Keratinocyte (primary cell): ENCODE results near the gene GTF2A1.

Experiments
- CTCF ChIP-seq, 3 experiments: IDR thresholded peaks in 1 of 3; conservative IDR thresholded peaks in 1 of 3; optimal IDR thresholded peaks in 1 of 3; 2 replicates in 2 of 3; 3 replicates in 1 of 3; pipeline versions ENCODE3 to v1.5.1; 2011; ENCODE audit warnings: low read length in 3 of 3, mild to moderate bottlenecking in 3 of 3, moderate library complexity in 2 of 3, control low read depth in 1 of 3, inconsistent platforms in 1 of 3; ENCODE audit not compliant: insufficient read depth in 2 of 3; ENCODE audit errors: extremely low read depth in 1 of 3
- EZH2 ChIP-seq: IDR thresholded peaks from one replicate; pipeline ENCODE4 v1.6.1; 2012; ENCODE audit warnings: inconsistent platforms, mild to moderate bottlenecking, low read length, moderate library complexity

GRCh38 chr14:81235096-81235495 is 14.3 kb upstream of the GTF2A1 start:
- TF ChIP-seq CTCF (optimal IDR thresholded peaks at IDR 0.05 in 1 of 3, IDR thresholded peaks at IDR 0.05 in 1 of 3, conservative IDR thresholded peaks at IDR 0.05 in 1 of 3; ENCODE audit: extremely low read depth in 1 of 3, insufficient read depth in 2 of 3, low read length in 3 of 3) (no peak), EZH2 (no peak)
